MM.1S (cell line): ENCODE results near the gene WDR37.

Source experiments
- DNase-seq: peaks from one replicate; pipeline ENCODE4 v3.0.0-alpha.2; 2015
- H2AFZ ChIP-seq: fragments of 300-600 bp; sonication (generic); 2 replicates; pipeline ENCODE4 v1.6.0; 2016; ENCODE audit warnings: antibody characterized with exemption, low read length
- H3F3A ChIP-seq: fragments of 300-600 bp; sonication (generic); 2 replicates; pipeline ENCODE4 v1.6.1; 2016; ENCODE audit warnings: mild to moderate bottlenecking, antibody characterized with exemption, low read length, moderate library complexity, mixed read lengths; ENCODE audit not compliant: insufficient read depth
- H3K27ac ChIP-seq: fragments of 300-600 bp; sonication (generic); 2 replicates; pipeline ENCODE4 v1.5.1; 2016; ENCODE audit warnings: mild to moderate bottlenecking, low read length
- H3K27me3 ChIP-seq: fragments of 300-600 bp; sonication (generic); replicated peaks from 2 replicates; pipeline ENCODE4 v1.6.0; 2016; ENCODE audit warnings: low read length; ENCODE audit not compliant: insufficient read depth
- H3K36me3 ChIP-seq: fragments of 300-600 bp; sonication (generic); replicated peaks from 2 replicates; pipeline ENCODE4 v1.6.1; 2016; ENCODE audit warnings: mild to moderate bottlenecking, low read length, mixed read lengths; ENCODE audit not compliant: insufficient read depth
- H3K4me1 ChIP-seq: fragments of 300-600 bp; sonication (generic); 2 replicates; pipeline ENCODE4 v1.6.1; 2016; ENCODE audit warnings: low read length, mixed read lengths
- H3K4me2 ChIP-seq: fragments of 300-600 bp; sonication (generic); 2 replicates; pipeline ENCODE4 v1.6.0; 2016; ENCODE audit warnings: low read depth, low read length
- H3K4me3 ChIP-seq: fragments of 300-600 bp; sonication (generic); 2 replicates; pipeline ENCODE4 v1.5.1; 2016; ENCODE audit warnings: low read length, mixed read lengths
- H3K79me2 ChIP-seq: fragments of 300-600 bp; sonication (generic); 2 replicates; pipeline ENCODE4 v1.6.1; 2016; ENCODE audit warnings: mixed run types, low read length, mixed read lengths
- H3K9ac ChIP-seq: fragments of 300-600 bp; sonication (generic); 2 replicates; pipeline ENCODE4 v1.6.1; 2016; ENCODE audit warnings: low read length, mixed read lengths
- H3K9me2 ChIP-seq: fragments of 300-600 bp; sonication (generic); replicated peaks from 2 replicates; pipeline ENCODE4 v1.6.1; 2016; ENCODE audit warnings: mild to moderate bottlenecking, low read length, mixed read lengths; ENCODE audit not compliant: insufficient read depth
- H3K9me3 ChIP-seq: fragments of 300-600 bp; sonication (generic); replicated peaks from 2 replicates; pipeline ENCODE4 v1.6.1; 2016; ENCODE audit warnings: mild to moderate bottlenecking, low read length, mixed read lengths; ENCODE audit not compliant: insufficient read depth
- H4K20me1 ChIP-seq: fragments of 300-600 bp; sonication (generic); 2 replicates; pipeline ENCODE4 v1.6.1; 2016; ENCODE audit warnings: mild to moderate bottlenecking, low read length, moderate library complexity, mixed read lengths; ENCODE audit not compliant: insufficient read depth
- EZH2 ChIP-seq: fragments of 300-600 bp; sonication (generic); optimal IDR thresholded peaks from 2 replicates; pipeline ENCODE3; 2017; ENCODE audit warnings: low read depth, mild to moderate bottlenecking, antibody characterized with exemption, low read length, mixed read lengths
- EZH2phosphoT487 ChIP-seq: fragments of 300-600 bp; sonication (generic); IDR thresholded peaks from 2 replicates; pipeline ENCODE4 v1.6.1; 2018; ENCODE audit warnings: antibody characterized with exemption, low read length
- TF ChIP-seq, protein P1 (sequence below): fragments of 300-600 bp; sonication (generic); IDR thresholded peaks from 2 replicates; pipeline ENCODE4 v1.5.1; 2016; ENCODE audit warnings: antibody characterized with exemption, low read length, mixed read lengths

The WDR37 gene

DNA sequence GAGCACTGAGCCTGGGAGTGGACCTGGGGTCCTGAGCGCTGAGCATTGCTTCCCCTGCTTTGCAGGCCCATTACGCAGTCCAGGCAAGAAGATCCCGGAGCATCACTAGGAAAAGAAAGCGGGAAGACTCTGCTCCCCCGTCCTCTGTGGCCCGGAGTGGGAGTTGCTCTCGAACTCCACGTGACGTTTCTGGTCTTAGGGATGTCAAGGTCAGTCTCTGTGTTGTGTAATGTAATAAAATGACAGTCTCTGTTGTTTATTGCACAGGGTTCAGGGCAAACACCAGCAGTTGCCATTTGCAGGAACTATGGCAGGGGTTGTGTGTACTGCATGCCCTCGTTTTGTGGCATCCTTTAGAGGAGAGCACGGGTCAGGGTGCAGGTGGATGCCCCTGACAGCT is 40.5 kb upstream of the WDR37 start:
- no peak overlapping the region for H2AFZ ChIP-seq
- H3K9ac ChIP-seq = no peak overlapping the region
- H4K20me1 ChIP-seq = no peaks in the 10 kb centered on the region
- H3K4me1 ChIP-seq = no peaks in the 10 kb centered on the region
- H3K9me3 ChIP-seq = no peaks in the 10 kb centered on the region
- no peak overlapping the region for H3K4me2 ChIP-seq
- H3K27me3 ChIP-seq = no peaks in the 10 kb centered on the region
- H3K36me3 ChIP-seq = peaks cover 10% of the 10 kb centered on the region
- no peak for DNase-seq
- H3K27ac ChIP-seq = no peak overlapping the region
- no peaks in the 10 kb centered on the region for H3K79me2 ChIP-seq
- no peak overlapping the region for H3K4me3 ChIP-seq
- no peaks in the 10 kb centered on the region for H3F3A ChIP-seq
- no peak for TF ChIP-seq EZH2phosphoT487
- TF ChIP-seq EZH2 = no peak
- TF ChIP-seq, protein P1, sequence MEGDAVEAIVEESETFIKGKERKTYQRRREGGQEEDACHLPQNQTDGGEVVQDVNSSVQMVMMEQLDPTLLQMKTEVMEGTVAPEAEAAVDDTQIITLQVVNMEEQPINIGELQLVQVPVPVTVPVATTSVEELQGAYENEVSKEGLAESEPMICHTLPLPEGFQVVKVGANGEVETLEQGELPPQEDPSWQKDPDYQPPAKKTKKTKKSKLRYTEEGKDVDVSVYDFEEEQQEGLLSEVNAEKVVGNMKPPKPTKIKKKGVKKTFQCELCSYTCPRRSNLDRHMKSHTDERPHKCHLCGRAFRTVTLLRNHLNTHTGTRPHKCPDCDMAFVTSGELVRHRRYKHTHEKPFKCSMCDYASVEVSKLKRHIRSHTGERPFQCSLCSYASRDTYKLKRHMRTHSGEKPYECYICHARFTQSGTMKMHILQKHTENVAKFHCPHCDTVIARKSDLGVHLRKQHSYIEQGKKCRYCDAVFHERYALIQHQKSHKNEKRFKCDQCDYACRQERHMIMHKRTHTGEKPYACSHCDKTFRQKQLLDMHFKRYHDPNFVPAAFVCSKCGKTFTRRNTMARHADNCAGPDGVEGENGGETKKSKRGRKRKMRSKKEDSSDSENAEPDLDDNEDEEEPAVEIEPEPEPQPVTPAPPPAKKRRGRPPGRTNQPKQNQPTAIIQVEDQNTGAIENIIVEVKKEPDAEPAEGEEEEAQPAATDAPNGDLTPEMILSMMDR = no peak
- H3K9me2 ChIP-seq = no peaks in the 10 kb centered on the region

DNA sequence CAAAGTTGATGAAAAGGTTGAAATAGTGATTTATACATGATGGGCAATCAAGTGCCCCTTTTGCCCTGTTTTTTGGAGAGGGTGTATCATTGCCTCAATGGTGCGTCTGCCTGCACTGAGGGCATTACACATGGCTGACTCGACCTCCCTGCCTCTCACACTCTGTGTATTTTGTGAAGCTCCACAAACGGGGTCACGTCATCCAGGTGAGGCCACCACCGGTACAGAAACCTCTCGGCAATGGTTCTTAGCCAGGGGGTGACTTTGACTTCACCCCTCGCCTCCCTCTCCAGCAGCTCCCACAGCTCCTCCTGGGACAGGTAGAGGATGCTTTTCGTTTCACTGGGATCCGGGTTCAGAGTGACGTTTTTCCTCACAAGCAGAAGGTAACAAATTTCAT is 36.8 kb upstream of the WDR37 start:
- Histone ChIP-seq H3K9me3 (no peaks in the 10 kb centered on the region), H3K36me3 (peaks cover 5% of the 10 kb centered on the region), H3K27ac (no peak overlapping the region), H3K9me2 (no peaks in the 10 kb centered on the region), H3K4me2 (no peak overlapping the region), H3K4me1 (no peaks in the 10 kb centered on the region), H3K4me3 (no peak overlapping the region), H3K79me2 (no peaks in the 10 kb centered on the region), H3F3A (no peaks in the 10 kb centered on the region), H4K20me1 (no peaks in the 10 kb centered on the region), H3K27me3 (no peaks in the 10 kb centered on the region), H3K9ac (no peak overlapping the region), H2AFZ (no peak overlapping the region)
- TF ChIP-seq EZH2phosphoT487 (no peak), EZH2 (no peak)
- TF ChIP-seq, protein P1 = no peak
- DNase-seq = no peak

DNA sequence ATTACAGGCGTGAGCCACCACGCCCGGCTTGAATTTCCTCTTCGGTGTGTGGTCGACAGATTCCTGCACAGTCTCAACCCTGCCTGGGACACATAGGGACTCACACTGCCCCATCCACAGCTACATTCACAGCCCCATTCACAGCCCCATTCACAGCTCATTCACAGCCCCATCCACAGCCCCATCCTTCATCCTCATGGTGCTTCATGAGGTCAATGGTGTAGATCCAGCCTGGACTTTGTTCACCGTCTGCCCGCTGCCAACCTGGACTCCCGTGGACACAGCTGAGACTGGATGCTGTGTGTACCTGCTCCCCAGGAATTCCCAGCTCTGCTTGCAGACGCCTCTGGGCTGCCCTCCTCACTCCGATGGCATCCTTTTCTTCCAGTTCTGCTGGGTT is 35.7 kb upstream of the WDR37 start:
- no peaks in the 10 kb centered on the region for H4K20me1 ChIP-seq
- H3K9me2 ChIP-seq = no peaks in the 10 kb centered on the region
- no peak overlapping the region for H2AFZ ChIP-seq
- no peaks in the 10 kb centered on the region for H3K79me2 ChIP-seq
- no peaks in the 10 kb centered on the region for H3K27me3 ChIP-seq
- peaks cover 5% of the 10 kb centered on the region for H3K36me3 ChIP-seq
- no peak overlapping the region for H3K9ac ChIP-seq
- no peak overlapping the region for H3K27ac ChIP-seq
- H3K4me1 ChIP-seq = no peaks in the 10 kb centered on the region
- H3K4me3 ChIP-seq = no peak overlapping the region
- no peaks in the 10 kb centered on the region for H3F3A ChIP-seq
- no peaks in the 10 kb centered on the region for H3K9me3 ChIP-seq
- no peak for DNase-seq
- H3K4me2 ChIP-seq = no peak overlapping the region
- TF ChIP-seq EZH2 (no peak), EZH2phosphoT487 (no peak)

DNA sequence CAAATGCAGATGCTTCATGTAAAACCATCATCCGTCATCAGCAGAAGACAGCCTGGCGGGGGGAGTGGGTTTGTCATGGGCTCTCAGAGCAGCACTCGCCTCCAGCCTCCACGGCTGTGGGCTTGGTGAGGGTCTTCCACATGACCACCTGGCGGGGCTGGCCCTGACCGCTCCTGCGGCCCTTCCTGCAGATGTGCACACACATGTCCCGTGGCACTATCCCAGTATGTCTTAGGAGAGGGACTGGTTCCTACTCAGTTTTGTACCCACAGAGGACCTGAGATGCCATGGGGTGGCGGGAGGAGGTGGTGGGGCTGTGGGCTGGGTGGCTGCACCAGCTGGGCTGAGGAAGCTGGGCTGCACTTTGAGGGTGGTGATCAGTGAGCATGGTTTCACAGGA is 35.2 kb upstream of the WDR37 start:
- Histone ChIP-seq H3K4me2 (no peak overlapping the region), H3K9me3 (no peaks in the 10 kb centered on the region), H3K9me2 (no peaks in the 10 kb centered on the region), H3K27ac (no peak overlapping the region), H4K20me1 (no peaks in the 10 kb centered on the region), H3K4me1 (no peaks in the 10 kb centered on the region), H3K79me2 (no peaks in the 10 kb centered on the region), H3K9ac (no peak overlapping the region), H3K4me3 (no peak overlapping the region), H3F3A (no peaks in the 10 kb centered on the region), H3K36me3 (peaks cover 2% of the 10 kb centered on the region), H2AFZ (no peak overlapping the region), H3K27me3 (no peaks in the 10 kb centered on the region)
- no peak for TF ChIP-seq EZH2
- TF ChIP-seq, protein P1 = no peak
- no peak for TF ChIP-seq EZH2phosphoT487
- no peak for DNase-seq
